Measurements from ENCODE around the gene CLCF1.

CLCF1 gene

DNA sequence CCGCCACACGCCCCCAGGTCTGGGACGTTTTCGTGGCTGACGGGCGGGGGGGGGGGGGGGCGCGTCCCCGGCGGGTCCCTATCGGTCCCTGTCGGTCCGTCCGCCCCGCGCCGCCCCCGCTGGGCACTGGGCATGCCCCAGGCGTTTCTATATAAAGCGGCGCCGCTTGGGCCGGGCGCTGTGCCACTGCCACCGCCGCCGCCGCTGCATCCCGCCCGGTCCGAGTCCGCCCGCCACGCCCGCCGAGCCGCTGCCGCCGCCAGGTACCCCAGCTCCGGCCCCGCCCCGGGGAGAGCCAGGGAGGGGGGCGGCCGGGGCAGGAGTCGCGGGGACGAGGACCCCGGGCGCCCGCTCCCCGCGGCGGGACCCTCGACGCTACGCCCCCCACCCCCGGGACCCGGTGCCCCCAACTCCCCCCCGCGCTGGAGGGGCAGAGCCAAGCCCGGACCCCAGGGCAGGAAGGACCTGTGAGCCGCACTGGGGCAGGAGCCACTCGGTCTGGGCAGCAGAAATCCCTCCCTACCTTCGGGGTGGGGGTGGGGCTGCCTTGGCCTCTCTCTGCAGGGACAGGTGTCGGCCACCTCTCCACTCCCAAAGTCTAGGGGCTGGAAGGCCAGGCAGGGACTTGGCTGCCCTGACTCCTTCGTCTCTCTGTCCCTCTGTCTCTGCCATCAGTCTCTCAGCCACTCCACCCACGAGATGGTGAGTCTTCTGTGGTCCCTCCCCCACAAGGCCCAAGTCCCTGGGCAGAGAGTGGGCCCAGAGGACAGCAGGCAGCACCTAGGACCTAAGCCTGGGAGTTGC lies 42.3 kb upstream of the CLCF1 start, which contains the start of gene CARNS1:
Gene CARNS1 (plus strand): TSS at position 178 of the 804 bp plus-strand sequence. CDS start 522 bp downstream, at position 700.
- DNase-seq (ENCODE audit: low read depth) = peak; percentile 33
- peaks cover 36% of the 10 kb centered on the region for H3K27me3 ChIP-seq (replicated peaks; ENCODE audit: control insufficient read depth, insufficient read depth, low read length)

DNA sequence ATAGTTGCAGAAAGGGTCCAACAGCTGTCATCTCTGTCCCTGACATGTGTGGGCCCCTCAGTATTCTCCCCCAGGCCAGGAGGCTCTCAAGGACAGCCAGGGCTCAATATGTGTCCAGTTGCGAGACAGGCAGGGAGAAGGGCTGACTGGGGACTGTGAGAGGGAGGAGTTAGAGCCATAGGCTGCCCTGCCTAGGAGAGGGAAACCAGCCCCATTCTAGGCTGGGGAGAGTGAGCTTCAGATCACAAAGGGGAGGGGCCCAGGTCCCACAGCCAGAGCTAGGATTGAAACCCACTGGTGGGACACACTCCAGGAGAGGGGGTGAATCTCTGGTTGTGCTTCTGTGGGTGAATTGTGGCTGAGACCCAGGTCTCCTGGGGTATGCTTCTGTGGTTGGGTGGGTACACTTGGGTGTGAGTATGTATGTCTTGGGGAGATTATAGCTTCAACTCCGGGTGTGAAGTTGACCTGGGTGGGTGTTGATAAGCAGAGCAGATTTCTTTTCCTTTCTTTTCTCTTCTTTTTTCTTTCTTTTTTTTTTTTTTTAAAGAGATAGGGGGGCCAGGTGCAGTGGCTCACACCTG lies 40.0 kb upstream of the CLCF1 start:
- DNase-seq (ENCODE audit: low read depth) = no peak
- H3K9me3 ChIP-seq (ENCODE audit: control insufficient read depth, low read length) = no peaks in the 10 kb centered on the region
- H3K4me1 ChIP-seq (ENCODE audit: control insufficient read depth, insufficient read depth, low read length) = no peaks in the 10 kb centered on the region
- no peak overlapping the region for H3K4me3 ChIP-seq (ENCODE audit: low read length)
- H3K27me3 ChIP-seq (replicated peaks; ENCODE audit: control insufficient read depth, insufficient read depth, low read length) = peaks cover 58% of the 10 kb centered on the region
- no peaks in the 10 kb centered on the region for H3K36me3 ChIP-seq (ENCODE audit: control insufficient read depth, insufficient read depth, low read length, severe bottlenecking)
- H3K9ac ChIP-seq (ENCODE audit: low read length) = no peak overlapping the region

More for the DNA sequence above, 42.3 kb upstream of the CLCF1 start, which contains the start of gene CARNS1:
- Histone ChIP-seq H3K36me3 (ENCODE audit: control insufficient read depth, insufficient read depth, low read length, severe bottlenecking) (no peaks in the 10 kb centered on the region), H3K4me3 (ENCODE audit: low read length) (no peak within 1 kb of the TSS), H3K4me1 (ENCODE audit: control insufficient read depth, insufficient read depth, low read length) (peaks cover 4% of the 10 kb centered on the region), H3K9me3 (ENCODE audit: control insufficient read depth, low read length) (no peaks in the 10 kb centered on the region), H3K9ac (ENCODE audit: low read length) (no peak within 1 kb of the TSS)

DNA sequence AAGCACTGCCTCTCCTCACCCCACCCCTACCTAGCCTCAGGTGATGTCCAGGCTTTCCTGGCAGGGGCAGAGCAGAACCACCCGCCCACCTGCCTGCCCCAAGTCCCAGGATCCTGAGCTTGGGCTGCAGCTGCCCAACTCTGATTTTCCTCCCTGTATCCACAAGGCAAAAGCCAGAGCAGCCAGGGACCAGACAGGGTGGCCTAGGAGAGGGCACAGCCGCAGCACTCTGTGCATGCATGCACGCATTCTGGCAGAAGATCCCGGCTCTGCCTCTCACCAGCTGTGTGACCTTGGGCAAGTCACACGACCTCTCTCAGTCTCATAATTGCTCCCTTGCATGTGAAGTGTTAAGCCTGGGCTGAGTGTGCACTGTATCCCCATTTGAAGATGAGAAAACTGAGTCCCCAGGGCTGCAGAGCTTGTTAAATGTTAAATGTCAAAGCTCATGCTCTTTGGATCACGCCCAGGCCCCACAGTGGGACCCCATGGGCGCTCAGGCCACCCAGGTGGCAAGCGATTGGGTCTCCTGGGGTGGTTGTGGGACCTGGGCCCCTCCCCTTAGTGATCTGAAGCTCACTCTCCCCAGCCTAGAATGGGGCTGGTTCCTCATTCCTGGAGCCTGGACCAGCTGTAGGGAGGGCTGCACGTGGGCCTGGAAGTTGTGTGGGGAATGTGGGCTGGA lies 39.2 kb upstream of the CLCF1 start:
- Histone ChIP-seq H3K9ac (ENCODE audit: low read length) (no peak overlapping the region), H3K27me3 (replicated peaks; ENCODE audit: control insufficient read depth, insufficient read depth, low read length) (peaks cover 64% of the 10 kb centered on the region), H3K36me3 (ENCODE audit: control insufficient read depth, insufficient read depth, low read length, severe bottlenecking) (no peaks in the 10 kb centered on the region), H3K9me3 (ENCODE audit: control insufficient read depth, low read length) (no peaks in the 10 kb centered on the region), H3K4me3 (ENCODE audit: low read length) (no peak overlapping the region), H3K4me1 (ENCODE audit: control insufficient read depth, insufficient read depth, low read length) (no peaks in the 10 kb centered on the region)
- no peak for DNase-seq (ENCODE audit: low read depth)

DNA sequence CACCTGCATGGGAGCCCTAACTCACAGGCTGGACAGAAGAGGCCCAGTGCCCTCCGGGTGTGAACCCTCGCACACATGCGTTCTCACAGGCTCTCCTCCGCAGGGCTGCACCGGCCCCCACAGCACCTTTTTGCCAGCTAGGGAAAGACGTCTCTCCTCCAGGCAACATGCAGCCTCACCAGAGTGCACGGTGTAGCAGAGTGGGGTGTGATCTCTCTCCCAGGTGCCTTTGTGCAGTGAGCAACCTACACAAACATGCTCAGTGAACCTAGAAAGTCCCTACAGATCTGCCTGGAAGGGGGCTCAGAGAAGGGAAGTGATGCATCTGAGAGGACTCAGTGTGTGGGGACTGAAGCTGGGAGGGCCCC lies 38.4 kb upstream of the CLCF1 start:
- Histone ChIP-seq H3K9me3 (ENCODE audit: control insufficient read depth, low read length) (no peaks in the 10 kb centered on the region), H3K4me3 (ENCODE audit: low read length) (no peak overlapping the region), H3K36me3 (ENCODE audit: control insufficient read depth, insufficient read depth, low read length, severe bottlenecking) (no peaks in the 10 kb centered on the region), H3K27me3 (replicated peaks; ENCODE audit: control insufficient read depth, insufficient read depth, low read length) (peaks cover 73% of the 10 kb centered on the region), H3K4me1 (ENCODE audit: control insufficient read depth, insufficient read depth, low read length) (no peaks in the 10 kb centered on the region), H3K9ac (ENCODE audit: low read length) (no peak overlapping the region)
- DNase-seq (ENCODE audit: low read depth) = no peak

DNA sequence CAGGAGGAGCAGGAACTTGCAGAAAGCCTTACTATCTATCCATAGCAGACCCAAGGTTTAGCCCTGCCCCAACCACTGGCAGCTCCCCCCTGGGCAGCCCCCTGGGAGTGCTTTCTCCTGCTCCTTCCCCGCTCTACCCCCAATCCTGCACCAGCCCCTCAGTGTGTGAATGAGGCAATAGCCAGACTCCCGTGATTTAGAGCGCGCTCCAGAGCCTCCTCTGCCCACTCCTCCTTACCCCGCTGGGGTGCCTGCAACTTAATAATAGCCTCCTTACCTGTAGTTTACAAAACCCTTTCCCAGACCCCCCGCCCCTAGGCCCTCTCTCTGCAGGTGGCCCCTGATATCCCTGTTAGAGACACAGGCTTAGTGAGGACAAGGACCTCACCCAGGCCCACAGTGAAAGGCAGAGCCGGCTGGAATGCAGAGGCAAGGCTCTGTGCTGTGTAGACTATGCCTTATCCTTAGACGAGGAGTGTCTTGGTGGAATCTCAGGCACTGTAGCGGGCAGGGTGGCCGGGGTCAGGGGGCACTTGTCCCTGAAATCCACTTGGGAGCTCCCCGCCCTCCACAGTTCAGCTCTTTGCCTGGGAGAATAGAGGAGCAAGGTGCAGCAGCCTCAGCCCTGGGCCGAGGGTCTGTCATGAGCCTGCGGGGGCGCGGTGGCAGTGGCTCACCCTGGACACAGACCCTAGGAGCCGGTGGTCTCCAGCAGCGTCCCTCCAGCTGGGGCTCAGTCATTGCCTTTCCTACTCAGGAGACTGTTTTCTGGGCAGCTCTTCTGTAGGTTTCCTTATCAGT lies 37.8 kb upstream of the CLCF1 start:
- Histone ChIP-seq H3K36me3 (ENCODE audit: control insufficient read depth, insufficient read depth, low read length, severe bottlenecking) (no peaks in the 10 kb centered on the region), H3K9me3 (ENCODE audit: control insufficient read depth, low read length) (no peaks in the 10 kb centered on the region), H3K27me3 (replicated peaks; ENCODE audit: control insufficient read depth, insufficient read depth, low read length) (peaks cover 73% of the 10 kb centered on the region), H3K4me3 (ENCODE audit: low read length) (no peak overlapping the region), H3K4me1 (ENCODE audit: control insufficient read depth, insufficient read depth, low read length) (no peaks in the 10 kb centered on the region), H3K9ac (ENCODE audit: low read length) (no peak overlapping the region)
- no peak for DNase-seq (ENCODE audit: low read depth)

DNA sequence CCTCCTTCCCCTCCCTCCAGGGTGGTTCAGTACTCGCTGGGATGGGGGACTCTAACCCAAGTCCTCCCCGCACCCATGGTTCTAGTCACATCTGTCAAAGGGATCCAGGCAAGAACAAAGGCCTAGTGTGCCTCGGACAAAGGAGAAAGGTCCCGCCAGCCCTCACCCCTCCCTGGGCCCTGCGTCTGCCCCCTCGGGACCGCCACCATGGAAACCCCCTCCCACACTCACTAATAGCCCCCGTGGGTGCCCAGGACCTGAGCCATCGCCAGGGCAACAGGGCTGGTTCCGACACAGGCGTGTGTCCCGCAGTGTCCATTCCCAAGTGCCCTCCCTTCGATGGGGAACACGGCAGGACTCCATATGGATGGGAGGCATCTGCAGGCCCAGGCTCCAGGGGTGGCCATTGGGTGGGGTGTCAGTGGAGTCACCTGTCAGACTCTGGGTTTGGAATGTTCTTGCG lies 37.0 kb upstream of the CLCF1 start:
- Histone ChIP-seq H3K4me3 (ENCODE audit: low read length) (no peak overlapping the region), H3K4me1 (ENCODE audit: control insufficient read depth, insufficient read depth, low read length) (no peaks in the 10 kb centered on the region), H3K9ac (ENCODE audit: low read length) (no peak overlapping the region), H3K36me3 (ENCODE audit: control insufficient read depth, insufficient read depth, low read length, severe bottlenecking) (no peaks in the 10 kb centered on the region), H3K9me3 (ENCODE audit: control insufficient read depth, low read length) (no peaks in the 10 kb centered on the region), H3K27me3 (replicated peaks; ENCODE audit: control insufficient read depth, insufficient read depth, low read length) (peaks cover 73% of the 10 kb centered on the region)
- no peak for DNase-seq (ENCODE audit: low read depth)

DNA sequence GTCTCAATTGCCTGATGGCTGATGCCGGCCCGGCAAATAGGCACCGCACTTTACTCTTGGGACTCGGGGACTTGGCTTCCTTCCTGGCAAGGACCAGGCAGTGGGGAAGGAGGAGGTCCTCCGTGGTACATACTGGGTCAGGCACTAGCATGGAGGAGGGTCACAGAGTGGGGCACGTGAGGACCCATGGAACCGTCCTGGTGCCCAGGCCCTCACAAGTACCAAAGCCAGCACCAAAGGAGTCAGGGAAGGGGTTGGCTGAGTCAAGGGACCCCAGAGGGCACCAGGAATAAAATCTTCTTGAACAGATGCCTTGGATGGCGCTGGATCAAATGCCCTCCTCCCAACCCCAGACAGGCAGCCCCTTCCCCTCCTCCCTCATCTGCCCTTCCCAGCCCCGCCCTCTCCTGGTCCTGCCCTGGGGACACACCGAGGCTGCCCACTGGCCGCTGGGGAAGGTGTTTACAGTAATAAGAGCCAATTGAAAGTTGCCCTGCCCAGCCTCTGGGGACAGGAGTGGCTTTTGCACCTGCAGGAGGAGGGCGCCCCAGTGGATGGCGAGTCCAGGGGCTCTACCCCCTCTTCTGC lies 36.5 kb upstream of the CLCF1 start:
- Histone ChIP-seq H3K36me3 (ENCODE audit: control insufficient read depth, insufficient read depth, low read length, severe bottlenecking) (no peaks in the 10 kb centered on the region), H3K4me1 (ENCODE audit: control insufficient read depth, insufficient read depth, low read length) (no peaks in the 10 kb centered on the region), H3K4me3 (ENCODE audit: low read length) (no peak overlapping the region), H3K9ac (ENCODE audit: low read length) (no peak overlapping the region), H3K9me3 (ENCODE audit: control insufficient read depth, low read length) (no peaks in the 10 kb centered on the region), H3K27me3 (replicated peaks; ENCODE audit: control insufficient read depth, insufficient read depth, low read length) (peaks cover 70% of the 10 kb centered on the region)
- no peak for DNase-seq (ENCODE audit: low read depth)

DNA sequence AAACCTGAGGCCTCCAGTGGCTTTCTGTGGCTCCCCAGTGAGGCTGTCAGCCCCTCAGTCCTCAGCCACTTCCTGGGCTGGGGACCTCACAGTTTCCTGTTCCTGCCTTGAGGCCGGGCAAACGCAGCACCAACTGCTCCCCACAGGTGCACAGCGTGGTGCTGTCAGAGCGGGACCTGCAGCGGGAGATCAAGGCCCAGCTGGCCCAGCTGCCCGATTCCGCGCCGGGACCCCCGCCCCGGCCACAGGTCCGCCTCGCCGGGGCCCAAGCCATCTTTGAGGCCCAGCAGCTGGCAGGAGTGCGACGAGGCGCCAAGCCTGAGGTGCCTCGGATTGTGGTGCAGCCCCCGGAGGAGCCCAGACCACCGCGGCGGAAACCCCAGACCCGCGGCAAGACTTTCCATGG lies 35.9 kb upstream of the CLCF1 start:
- Histone ChIP-seq H3K27me3 (replicated peaks; ENCODE audit: control insufficient read depth, insufficient read depth, low read length) (peaks cover 66% of the 10 kb centered on the region), H3K9ac (ENCODE audit: low read length) (no peak overlapping the region), H3K4me1 (ENCODE audit: control insufficient read depth, insufficient read depth, low read length) (no peaks in the 10 kb centered on the region), H3K9me3 (ENCODE audit: control insufficient read depth, low read length) (no peaks in the 10 kb centered on the region), H3K4me3 (ENCODE audit: low read length) (no peak overlapping the region), H3K36me3 (ENCODE audit: control insufficient read depth, insufficient read depth, low read length, severe bottlenecking) (no peaks in the 10 kb centered on the region)
- DNase-seq (ENCODE audit: low read depth) = no peak

DNA sequence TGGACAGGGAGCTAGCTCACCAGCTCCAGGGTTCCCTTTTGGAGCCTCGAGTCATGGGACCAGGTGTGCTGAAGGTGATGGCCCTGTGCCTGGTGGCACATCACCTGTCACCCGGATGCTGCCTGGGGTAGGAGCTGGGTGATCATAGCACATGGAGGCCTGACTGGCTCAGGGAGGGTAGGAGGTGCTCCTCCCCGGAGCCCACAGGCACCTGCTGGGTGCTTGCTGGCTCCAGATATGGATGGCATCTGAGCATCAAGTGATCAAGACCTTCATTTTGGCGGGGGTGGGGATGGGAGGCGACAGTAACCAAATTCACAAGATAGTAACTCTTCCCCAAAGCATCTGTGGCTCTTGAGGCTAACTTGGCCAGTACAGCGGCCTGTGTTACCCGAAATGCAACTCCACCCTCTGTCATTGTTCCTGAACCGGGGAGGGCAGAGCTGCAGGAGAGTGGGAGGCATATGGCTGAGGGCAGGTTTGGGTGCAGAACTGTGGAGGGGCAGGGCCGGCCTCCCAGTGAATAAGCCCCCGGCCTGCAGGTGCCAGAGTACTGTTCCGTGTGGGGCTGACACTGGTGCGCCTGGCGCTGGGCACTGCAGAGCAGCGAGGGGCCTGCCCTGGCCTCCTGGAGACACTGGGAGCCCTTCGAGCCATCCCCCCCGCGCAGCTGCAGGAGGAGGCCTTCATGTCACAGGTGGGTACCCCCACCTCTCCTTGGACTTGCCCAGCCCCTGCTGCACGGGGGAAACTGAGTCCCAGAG lies 35.2 kb upstream of the CLCF1 start:
- Histone ChIP-seq H3K9me3 (ENCODE audit: control insufficient read depth, low read length) (no peaks in the 10 kb centered on the region), H3K4me1 (ENCODE audit: control insufficient read depth, insufficient read depth, low read length) (no peaks in the 10 kb centered on the region), H3K9ac (ENCODE audit: low read length) (no peak overlapping the region), H3K4me3 (ENCODE audit: low read length) (no peak overlapping the region), H3K27me3 (replicated peaks; ENCODE audit: control insufficient read depth, insufficient read depth, low read length) (peaks cover 66% of the 10 kb centered on the region), H3K36me3 (ENCODE audit: control insufficient read depth, insufficient read depth, low read length, severe bottlenecking) (no peaks in the 10 kb centered on the region)
- no peak for DNase-seq (ENCODE audit: low read depth)

DNA sequence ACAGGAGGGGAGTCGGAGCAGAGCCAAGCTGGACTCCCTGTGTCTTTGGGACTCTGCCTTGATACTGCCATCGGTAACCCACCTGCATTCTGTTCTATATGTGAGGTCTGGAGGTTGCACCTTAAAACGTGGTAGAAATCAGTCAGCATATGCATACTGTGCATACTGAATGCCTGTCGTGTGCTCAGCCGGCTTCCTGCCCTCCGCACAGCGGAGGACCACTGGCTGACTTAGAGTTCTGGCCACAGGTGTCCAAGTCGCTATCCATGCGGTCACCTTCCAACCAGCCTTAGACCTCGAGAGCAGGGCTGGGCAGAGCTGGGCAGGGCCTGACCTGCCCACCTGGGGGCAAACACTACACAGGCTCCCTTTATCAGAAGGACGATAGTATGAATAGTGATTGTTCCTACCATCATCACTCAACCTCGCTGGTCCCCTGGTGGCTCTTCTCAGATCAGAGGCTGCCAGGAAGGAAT lies 34.3 kb upstream of the CLCF1 start:
- no peak for DNase-seq (ENCODE audit: low read depth)
- Histone ChIP-seq H3K4me3 (ENCODE audit: low read length) (no peak overlapping the region), H3K9me3 (ENCODE audit: control insufficient read depth, low read length) (no peaks in the 10 kb centered on the region), H3K27me3 (replicated peaks; ENCODE audit: control insufficient read depth, insufficient read depth, low read length) (peaks cover 57% of the 10 kb centered on the region), H3K4me1 (ENCODE audit: control insufficient read depth, insufficient read depth, low read length) (no peaks in the 10 kb centered on the region), H3K9ac (ENCODE audit: low read length) (no peak overlapping the region), H3K36me3 (ENCODE audit: control insufficient read depth, insufficient read depth, low read length, severe bottlenecking) (no peaks in the 10 kb centered on the region)

Data from adipocyte (in vitro differentiated cells).